PC-9 (cell line): ENCODE data around the gene BASP1. TPM values are rescaled to one million over a fixed set of nuclear protein-coding genes. Genes with fewer than 3 reads are reported as not detected.

Experiments
- BruUV-seq: library from RNA; stranded (reverse); fragments of 400-500 nt; replicated peaks from 2 replicates; lab custom pipeline; 2021; lab: Mats Ljungman, UMichigan
- CTCF ChIA-PET: fragments of 300-600 bp; sonication (Branson Sonifier 250); formaldehyde crosslinking; loops from one replicate; lab custom pipeline; 2022; ENCODE audit warnings: antibody characterized with exemption; lab: Charles Lee
- POLR2A ChIA-PET: fragments of 300-600 bp; sonication (Branson Sonifier 250); formaldehyde crosslinking; loops from one replicate; lab custom pipeline; 2022; ENCODE audit warnings: antibody characterized with exemption; ENCODE audit not compliant: unreplicated experiment; lab: Charles Lee
- DNase-seq, 2 experiments: peaks; one replicate each; pipeline versions ENCODE4 v3.0.0 to v3.0.0-alpha.2; 2015 to 2022; ENCODE audit warnings: mixed read lengths in 1 of 2
- H2AFZ ChIP-seq: fragments of 200-600 bp; sonication (generic); 2 replicates; pipeline ENCODE4 v1.8.1; 2017; ENCODE audit warnings: antibody characterized with exemption
- H3F3A ChIP-seq: fragments of 200-600 bp; sonication (generic); 2 replicates; pipeline ENCODE4 v1.8.1; 2017; ENCODE audit warnings: antibody characterized with exemption, mild to moderate bottlenecking, low read depth; ENCODE audit not compliant: insufficient read depth
- H3K27ac ChIP-seq: fragments of 200-600 bp; sonication (generic); 2 replicates; pipeline ENCODE4 v1.6.1; 2016; ENCODE audit warnings: mixed run types
- H3K27me3 ChIP-seq: fragments of 200-600 bp; sonication (generic); 2 replicates; pipeline ENCODE4 v1.6.1; 2016; ENCODE audit warnings: low read depth, mixed run types; ENCODE audit not compliant: insufficient read depth
- H3K36me3 ChIP-seq: fragments of 200-600 bp; sonication (generic); 2 replicates; pipeline ENCODE4 v1.6.1; 2016; ENCODE audit warnings: low read depth, mixed run types
- H3K4me1 ChIP-seq: fragments of 200-600 bp; sonication (generic); replicated peaks from 2 replicates; pipeline ENCODE4 v1.6.1; 2016; ENCODE audit warnings: mixed run types; ENCODE audit not compliant: insufficient read depth
- H3K4me2 ChIP-seq: fragments of 200-600 bp; sonication (generic); 2 replicates; pipeline ENCODE4 v1.6.1; 2017; ENCODE audit warnings: mixed run types
- H3K4me3 ChIP-seq: fragments of 200-600 bp; sonication (generic); 2 replicates; pipeline ENCODE4 v1.6.1; 2016; ENCODE audit warnings: mixed run types
- H3K79me2 ChIP-seq: fragments of 200-600 bp; sonication (generic); 2 replicates; pipeline ENCODE4 v1.6.1; 2017; ENCODE audit warnings: low read depth, mixed run types
- H3K9me2 ChIP-seq: fragments of 200-600 bp; sonication (generic); 2 replicates; pipeline ENCODE4 v1.8.1; 2017; ENCODE audit warnings: mild to moderate bottlenecking; ENCODE audit not compliant: insufficient read depth
- H3K9me3 ChIP-seq: fragments of 200-600 bp; sonication (generic); 2 replicates; pipeline ENCODE4 v1.8.1; 2016; ENCODE audit warnings: low read depth; ENCODE audit not compliant: insufficient read depth
- H4K20me1 ChIP-seq: fragments of 200-600 bp; sonication (generic); 2 replicates; pipeline ENCODE4 v1.8.1; 2017; ENCODE audit not compliant: insufficient read depth
- CTCF ChIP-seq: fragments of 200-600 bp; sonication (generic); conservative IDR thresholded peaks from 2 replicates; pipeline ENCODE4 v1.6.1; 2017; ENCODE audit warnings: mixed run types, antibody characterized with exemption, mild to moderate bottlenecking, moderate library complexity
- EZH2 ChIP-seq: fragments of 200-600 bp; sonication (generic); IDR thresholded peaks from 2 replicates; pipeline ENCODE4 v1.8.0; 2017; ENCODE audit warnings: antibody characterized with exemption, low read depth
- intact Hi-C: fragments of 100-400 bp; cut with micrococcal nuclease; formaldehyde crosslinking; loops from one replicate; pipeline ENCODE4 v1.10.0; 2022; ENCODE audit not compliant: unreplicated experiment
- total RNA-seq: library from RNA; stranded (reverse); gene quantifications from 2 replicates; pipeline ENCODE4 v1.2.3, GENCODE V29; 2021

The BASP1 gene
- total RNA-seq, 1 experiment from 2014 or later = not detected

GRCh38 chr5:17219469-17219868, 2.0 kb downstream of the BASP1 start:
- Histone ChIP-seq H4K20me1 (no peaks in the 10 kb centered on the region), H3K9me3 (no peaks in the 10 kb centered on the region), H3F3A (peaks cover 6% of the 10 kb centered on the region; the same call in 1 of the 2 replicates), H2AFZ (no peak overlapping the region), H3K4me2 (no peak overlapping the region), H3K79me2 (no peaks in the 10 kb centered on the region), H3K27ac (no peak overlapping the region), H3K36me3 (no peaks in the 10 kb centered on the region), H3K27me3 (no peaks in the 10 kb centered on the region), H3K4me3 (no peak overlapping the region), H3K9me2 (no peaks in the 10 kb centered on the region), H3K4me1 (no peaks in the 10 kb centered on the region)
- TF ChIP-seq CTCF (no peak), EZH2 (no peak)
- BruUV-seq = no TSS peak
- intact Hi-C loops = loop anchor here (5.0 to 10.0 kb wide), 2 partner anchors 893 to 1475 kb away; no protein-coding TSS in a partner anchor
- CTCF ChIA-PET = no interaction called here
- DNase-seq = no peak
- POLR2A ChIA-PET = no interaction called here

- Histone ChIP-seq H4K20me1 (no peaks in the 10 kb centered on the region), H3K4me2 (no peak overlapping the region), H3K9me3 (no peaks in the 10 kb centered on the region), H2AFZ (no peak overlapping the region), H3F3A (peaks cover 6% of the 10 kb centered on the region; the same call in 1 of the 2 replicates), H3K9me2 (no peaks in the 10 kb centered on the region), H3K79me2 (no peaks in the 10 kb centered on the region), H3K27me3 (no peaks in the 10 kb centered on the region), H3K4me3 (no peak overlapping the region), H3K27ac (no peak overlapping the region), H3K4me1 (no peaks in the 10 kb centered on the region), H3K36me3 (no peaks in the 10 kb centered on the region)
- intact Hi-C loops = loop anchor here (5.0 to 10.0 kb wide), 2 partner anchors 892 to 1475 kb away; no protein-coding TSS in a partner anchor
- no TSS peak for BruUV-seq
- DNase-seq = no peak
- ChIA-PET CTCF (no interaction called here), POLR2A (no interaction called here)
- TF ChIP-seq EZH2 = no peak
- no peak for TF ChIP-seq CTCF
Observed at GRCh38 chr5:17219992-17220391, 2.6 kb downstream of the BASP1 start.

GRCh38 chr5:17220469-17220868, 3.0 kb downstream of the BASP1 start:
- TF ChIP-seq CTCF = no peak
- no peak for TF ChIP-seq EZH2
- no TSS peak for BruUV-seq
- H3K9me3 ChIP-seq = no peaks in the 10 kb centered on the region
- no peak overlapping the region for H2AFZ ChIP-seq
- intact Hi-C loops = no loop called here
- ChIA-PET CTCF (no interaction called here), POLR2A (no interaction called here)
- H3K27ac ChIP-seq = no peak overlapping the region
- no peak overlapping the region for H3K4me3 ChIP-seq
- no peaks in the 10 kb centered on the region for H3K36me3 ChIP-seq
- H3K9me2 ChIP-seq = no peaks in the 10 kb centered on the region
- no peaks in the 10 kb centered on the region for H3K27me3 ChIP-seq
- no peaks in the 10 kb centered on the region for H3K4me1 ChIP-seq
- no peak for DNase-seq
- H4K20me1 ChIP-seq = no peaks in the 10 kb centered on the region
- H3K79me2 ChIP-seq = no peaks in the 10 kb centered on the region
- H3F3A ChIP-seq = peaks cover 6% of the 10 kb centered on the region; the same call in 1 of the 2 replicates
- H3K4me2 ChIP-seq = no peak overlapping the region
